HG03095 (cell line): Measurements from ENCODE around the gene TBC1D3D.
"Not testable (repeated sequence)": the region's sequence is repeated elsewhere in the genome, so short reads cannot be mapped to it uniquely, and the experiment has no call there.

Experiments used
- ATAC-seq: cut with Tn5 transposase; IDR thresholded peaks from one replicate; pipeline ENCODE4 v1.9.1; 2021; ENCODE audit warnings: moderate library complexity; ENCODE audit not compliant: unreplicated experiment

The TBC1D3D gene

GRCh38 chr17:38003676-38004075 is at the start of gene TBC1D3D:
Gene TBC1D3D (plus strand): TSS chr17:38003976. CDS start chr17:38005561, 1,585 bp downstream.
- not testable (repeated sequence) for ATAC-seq

DNA sequence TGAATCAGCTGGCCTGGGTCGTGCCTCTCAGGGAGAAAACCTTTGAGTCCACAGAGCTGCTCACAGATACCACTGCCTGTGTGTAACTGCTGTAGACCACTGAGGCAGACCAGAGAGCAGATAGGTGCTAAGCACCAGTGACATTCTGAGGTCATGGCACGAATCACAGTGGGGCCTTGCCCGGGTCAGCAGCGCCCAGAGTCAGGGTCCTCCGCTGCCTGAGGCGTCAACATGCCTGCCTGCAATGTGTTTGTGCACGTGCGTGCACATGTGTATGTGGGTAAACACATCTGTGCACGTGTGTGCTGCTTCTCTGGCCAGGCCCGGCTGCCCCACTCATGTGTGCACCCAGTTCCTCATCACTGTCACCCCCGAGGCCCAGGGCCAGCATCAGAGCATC is 14.8 kb upstream of the TBC1D3D start, which contains the start of gene TBC1D3L:
Gene TBC1D3L (minus strand): TSS at position 101 of the 400 bp plus-strand sequence. CDS start 1,540 bp downstream, outside the sequence.
- ATAC-seq = not testable (repeated sequence)
